ENCODE results near the gene HPN. TPM values are rescaled to one million over a fixed set of nuclear protein-coding genes. Genes with fewer than 3 reads are reported as not detected.

HPN gene
- polyA plus RNA-seq, 1 experiment, result not detected

DNA sequence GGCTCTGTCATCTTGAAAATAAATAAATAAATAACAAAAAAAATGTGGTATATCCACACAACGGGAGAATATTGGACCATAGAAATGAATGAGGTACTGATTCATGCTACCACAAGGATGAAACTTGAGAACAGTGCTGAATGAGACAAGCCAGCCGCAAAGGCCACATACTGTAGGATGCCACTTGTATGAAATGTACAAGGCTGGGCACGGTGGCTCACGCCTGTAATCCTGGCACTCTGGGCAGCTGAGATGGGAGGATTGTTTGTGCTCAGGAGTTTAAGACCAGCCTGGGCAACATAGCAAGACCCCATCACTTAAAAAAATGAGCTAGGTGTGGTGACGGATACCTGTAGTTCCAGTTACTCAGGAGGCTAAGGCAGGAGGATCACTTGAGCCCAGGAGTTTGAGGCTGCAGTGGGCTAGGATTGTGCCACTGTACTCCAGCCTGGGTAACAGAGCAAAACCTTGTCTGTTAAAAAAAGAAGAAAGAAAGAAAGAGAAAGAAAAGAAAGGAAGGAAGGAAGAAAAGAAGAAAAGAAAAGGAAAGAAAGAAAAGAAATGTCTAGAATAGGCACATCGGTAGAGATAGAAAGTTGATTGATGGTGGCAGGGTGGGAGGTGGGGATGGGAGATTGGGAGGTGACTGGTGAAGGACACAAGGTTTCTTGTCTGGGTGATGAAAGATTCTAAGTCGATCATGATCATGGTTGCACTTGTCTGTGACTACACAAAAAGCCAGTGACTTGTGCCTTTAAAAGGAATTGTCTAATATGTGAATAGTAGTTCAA, 20.3 kb downstream of the HPN start:
- no peak for DNase-seq (ENCODE audit: low read depth, low spot score)
- TF ChIP-seq, protein P1, sequence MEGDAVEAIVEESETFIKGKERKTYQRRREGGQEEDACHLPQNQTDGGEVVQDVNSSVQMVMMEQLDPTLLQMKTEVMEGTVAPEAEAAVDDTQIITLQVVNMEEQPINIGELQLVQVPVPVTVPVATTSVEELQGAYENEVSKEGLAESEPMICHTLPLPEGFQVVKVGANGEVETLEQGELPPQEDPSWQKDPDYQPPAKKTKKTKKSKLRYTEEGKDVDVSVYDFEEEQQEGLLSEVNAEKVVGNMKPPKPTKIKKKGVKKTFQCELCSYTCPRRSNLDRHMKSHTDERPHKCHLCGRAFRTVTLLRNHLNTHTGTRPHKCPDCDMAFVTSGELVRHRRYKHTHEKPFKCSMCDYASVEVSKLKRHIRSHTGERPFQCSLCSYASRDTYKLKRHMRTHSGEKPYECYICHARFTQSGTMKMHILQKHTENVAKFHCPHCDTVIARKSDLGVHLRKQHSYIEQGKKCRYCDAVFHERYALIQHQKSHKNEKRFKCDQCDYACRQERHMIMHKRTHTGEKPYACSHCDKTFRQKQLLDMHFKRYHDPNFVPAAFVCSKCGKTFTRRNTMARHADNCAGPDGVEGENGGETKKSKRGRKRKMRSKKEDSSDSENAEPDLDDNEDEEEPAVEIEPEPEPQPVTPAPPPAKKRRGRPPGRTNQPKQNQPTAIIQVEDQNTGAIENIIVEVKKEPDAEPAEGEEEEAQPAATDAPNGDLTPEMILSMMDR (IDR thresholded peaks at IDR 0.05; ENCODE audit: low read depth, low read length), result no peak
- Histone ChIP-seq H3K4me3 (ENCODE audit: low read depth, low read length) (no peak overlapping the region), H3K9me3 (ENCODE audit: control insufficient read depth, insufficient read depth, low read length) (no peaks in the 10 kb centered on the region), H3K27me3 (ENCODE audit: control insufficient read depth, insufficient read depth, low read length) (no peaks in the 10 kb centered on the region), H3K27ac (ENCODE audit: low read depth, low read length) (no peak overlapping the region)
- POLR2A ChIA-PET, result no interaction called here
- CTCF ChIA-PET, result interaction anchor here (0.6 to 1.9 kb wide), 3 partner anchors 17 to 74 kb away, joined by 3 to 7 read pairs (median 6); no protein-coding TSS in a partner anchor

DNA sequence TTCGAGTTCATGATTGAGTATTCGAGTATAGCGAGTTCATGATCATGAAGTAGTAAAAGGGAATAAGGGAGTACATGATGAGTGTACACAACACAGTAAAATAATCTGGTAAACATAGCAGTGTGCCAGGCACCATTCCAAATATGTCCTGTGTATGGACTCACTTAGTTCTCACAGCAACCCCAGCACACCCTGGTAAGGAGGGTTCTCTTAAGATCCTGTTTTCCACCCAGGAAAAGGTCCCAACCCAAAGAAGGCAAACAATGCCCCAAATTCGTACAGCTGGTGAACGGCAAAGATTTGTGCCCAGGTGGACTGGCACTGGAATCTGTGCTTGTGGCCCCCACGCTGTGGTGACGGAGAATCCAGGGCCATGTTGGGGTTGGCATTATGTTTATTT, 21.4 kb downstream of the HPN start:
- H3K27ac ChIP-seq (ENCODE audit: low read depth, low read length), result no peak overlapping the region
- ChIA-PET CTCF (interaction anchor here (1.9 kb wide), 1 partner anchor 18 kb away, joined by 7 read pairs; no protein-coding TSS in a partner anchor), POLR2A (no interaction called here)
- H3K4me3 ChIP-seq (ENCODE audit: low read depth, low read length), result no peak overlapping the region
- no peaks in the 10 kb centered on the region for H3K9me3 ChIP-seq (ENCODE audit: control insufficient read depth, insufficient read depth, low read length)
- H3K27me3 ChIP-seq (ENCODE audit: control insufficient read depth, insufficient read depth, low read length), result no peaks in the 10 kb centered on the region
- TF ChIP-seq, protein P1 (IDR thresholded peaks at IDR 0.05; ENCODE audit: low read depth, low read length), result no peak
- no peak for DNase-seq (ENCODE audit: low read depth, low spot score)

DNA sequence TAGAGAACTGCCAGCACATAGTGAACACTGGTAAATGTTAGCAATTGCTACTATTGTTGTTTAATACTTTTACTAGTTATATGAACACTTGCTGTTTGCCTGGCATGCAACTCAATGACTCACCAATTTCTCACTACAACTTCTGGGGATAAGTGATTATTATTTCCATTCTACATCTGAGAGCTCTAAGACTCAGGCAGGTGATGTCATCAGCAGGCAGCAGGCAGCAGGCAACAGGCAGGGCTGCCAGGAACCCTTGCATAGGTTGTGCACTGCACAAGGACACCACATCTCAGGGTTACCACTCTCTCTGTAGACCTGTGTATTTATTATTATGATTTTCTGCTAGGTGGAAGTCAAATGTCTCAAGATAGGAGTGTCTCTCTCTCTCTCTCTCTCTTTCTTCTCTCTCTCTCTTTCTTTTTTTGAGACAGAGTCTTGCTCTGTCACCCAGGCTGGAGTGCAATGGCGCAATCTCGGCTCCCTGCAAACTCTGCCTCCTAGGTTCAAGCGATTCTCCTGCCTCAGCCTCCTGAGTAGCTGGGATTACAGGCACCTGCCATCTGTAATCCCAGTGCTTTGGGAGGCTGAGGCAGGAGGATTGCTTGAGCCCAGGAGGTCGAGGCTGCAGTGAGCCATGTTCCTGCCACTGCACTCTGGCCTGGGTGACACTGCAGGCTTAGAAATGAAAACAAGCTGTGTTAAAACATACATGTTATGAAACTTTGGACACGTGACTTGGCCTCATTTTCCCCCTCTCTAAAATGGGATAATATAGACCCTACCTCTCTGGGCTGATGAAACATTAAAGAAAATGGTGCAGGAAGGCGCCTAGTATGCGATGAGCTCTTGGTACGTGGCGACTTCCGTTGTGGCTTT, 22.7 kb downstream of the HPN start:
- CTCF ChIA-PET, result interaction anchor here (0.7 to 1.9 kb wide), 4 partner anchors 20 to 77 kb away, joined by 4 to 8 read pairs (median 5); partner anchors contain the start of gene LGI4
- no peak overlapping the region for H3K27ac ChIP-seq (ENCODE audit: low read depth, low read length)

DNA sequence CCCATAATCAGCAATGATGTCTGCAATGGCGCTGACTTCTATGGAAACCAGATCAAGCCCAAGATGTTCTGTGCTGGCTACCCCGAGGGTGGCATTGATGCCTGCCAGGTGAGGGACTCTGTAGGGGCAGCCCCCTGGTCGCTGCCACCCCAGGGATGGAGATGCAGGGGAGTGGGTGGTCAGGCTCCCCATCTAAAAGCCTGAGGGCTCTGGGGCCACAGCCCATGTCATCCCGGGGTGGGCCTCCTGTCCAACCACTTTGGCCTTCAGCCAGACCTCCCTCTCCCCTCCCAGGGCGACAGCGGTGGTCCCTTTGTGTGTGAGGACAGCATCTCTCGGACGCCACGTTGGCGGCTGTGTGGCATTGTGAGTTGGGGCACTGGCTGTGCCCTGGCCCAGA, 24.1 kb downstream of the HPN start:
- Histone ChIP-seq H3K27ac (ENCODE audit: low read depth, low read length) (no peak overlapping the region), H3K9me3 (ENCODE audit: control insufficient read depth, insufficient read depth, low read length) (peaks cover 4% of the 10 kb centered on the region; the same call in 1 of the 2 replicates), H3K4me3 (ENCODE audit: low read depth, low read length) (no peak overlapping the region), H3K27me3 (ENCODE audit: control insufficient read depth, insufficient read depth, low read length) (peaks cover 4% of the 10 kb centered on the region)
- TF ChIP-seq, protein P1 (IDR thresholded peaks at IDR 0.05; ENCODE audit: low read depth, low read length), result no peak
- no peak for DNase-seq (ENCODE audit: low read depth, low spot score)
- CTCF ChIA-PET, result interaction anchor here (2.2 to 3.4 kb wide), 4 partner anchors 15 to 76 kb away, joined by 11 to 98 read pairs (median 29); partner anchors contain the start of gene LGI4
- POLR2A ChIA-PET, result no interaction called here

More for the DNA sequence above, 22.7 kb downstream of the HPN start:
- Histone ChIP-seq H3K4me3 (ENCODE audit: low read depth, low read length) (no peak overlapping the region), H3K9me3 (ENCODE audit: control insufficient read depth, insufficient read depth, low read length) (no peaks in the 10 kb centered on the region), H3K27me3 (ENCODE audit: control insufficient read depth, insufficient read depth, low read length) (peaks cover 3% of the 10 kb centered on the region)
- TF ChIP-seq, protein P1 (IDR thresholded peaks at IDR 0.05; ENCODE audit: low read depth, low read length), result no peak
- no peak for DNase-seq (ENCODE audit: low read depth, low spot score)
- POLR2A ChIA-PET, result interaction anchor here (0.5 kb wide), 1 partner anchor 622 kb away, joined by 3 read pairs; no protein-coding TSS in a partner anchor
